Uterus (tissue), 2 donors: Measurements from ENCODE around the gene KCNA3.

ENCODE experiments used
- POLR2A ChIP-seq, 2 donors: fragments of 450-650 bp; IDR thresholded peaks; one replicate each; pipeline ENCODE4 v1.6.1; 2016; ENCODE audit warnings: antibody characterized with exemption in 2 of 2, mild to moderate bottlenecking in 1 of 2, moderate library complexity in 1 of 2
- TF ChIP-seq, protein P1 (sequence below), 4 experiments: fragments of 200-600 bp in 2 of 4; fragments of 450-650 bp in 2 of 4; sonication (generic) in 2 of 4; IDR thresholded peaks; one replicate each; pipeline ENCODE4 v1.5.1; 2016 to 2019; ENCODE audit warnings: antibody characterized with exemption in 4 of 4, mild to moderate bottlenecking in 2 of 4, moderate library complexity in 1 of 4

DNA sequence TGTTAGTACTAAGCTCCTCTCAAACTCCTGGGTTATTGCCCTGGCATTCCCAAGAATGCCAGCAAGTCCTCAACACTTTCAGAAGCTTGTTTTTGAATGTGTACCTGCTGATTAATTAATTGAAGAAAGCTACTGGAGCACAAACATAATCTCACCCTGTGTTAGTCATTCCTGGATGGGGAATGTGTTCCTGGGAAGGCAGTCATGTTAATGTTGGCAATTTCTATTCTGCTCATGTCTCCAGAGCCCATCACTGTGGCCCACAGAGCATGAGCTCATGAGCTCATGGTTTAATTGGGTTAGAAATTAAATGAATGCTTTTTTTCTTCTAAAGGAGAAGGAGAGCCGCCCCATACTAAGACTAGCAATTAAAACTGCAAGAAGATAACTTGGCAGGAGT lies 31.9 kb upstream of the KCNA3 start:
- TF ChIP-seq, protein P1, sequence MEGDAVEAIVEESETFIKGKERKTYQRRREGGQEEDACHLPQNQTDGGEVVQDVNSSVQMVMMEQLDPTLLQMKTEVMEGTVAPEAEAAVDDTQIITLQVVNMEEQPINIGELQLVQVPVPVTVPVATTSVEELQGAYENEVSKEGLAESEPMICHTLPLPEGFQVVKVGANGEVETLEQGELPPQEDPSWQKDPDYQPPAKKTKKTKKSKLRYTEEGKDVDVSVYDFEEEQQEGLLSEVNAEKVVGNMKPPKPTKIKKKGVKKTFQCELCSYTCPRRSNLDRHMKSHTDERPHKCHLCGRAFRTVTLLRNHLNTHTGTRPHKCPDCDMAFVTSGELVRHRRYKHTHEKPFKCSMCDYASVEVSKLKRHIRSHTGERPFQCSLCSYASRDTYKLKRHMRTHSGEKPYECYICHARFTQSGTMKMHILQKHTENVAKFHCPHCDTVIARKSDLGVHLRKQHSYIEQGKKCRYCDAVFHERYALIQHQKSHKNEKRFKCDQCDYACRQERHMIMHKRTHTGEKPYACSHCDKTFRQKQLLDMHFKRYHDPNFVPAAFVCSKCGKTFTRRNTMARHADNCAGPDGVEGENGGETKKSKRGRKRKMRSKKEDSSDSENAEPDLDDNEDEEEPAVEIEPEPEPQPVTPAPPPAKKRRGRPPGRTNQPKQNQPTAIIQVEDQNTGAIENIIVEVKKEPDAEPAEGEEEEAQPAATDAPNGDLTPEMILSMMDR (IDR thresholded peaks at IDR 0.05): no peak
- no peak for TF ChIP-seq POLR2A (IDR thresholded peaks at IDR 0.05)
